ENCODE data around the gene MXD4. TPM values are rescaled to one million over a fixed set of nuclear protein-coding genes. Genes with fewer than 3 reads are reported as not detected.

MXD4 gene
- total and polyA plus RNA-seq, 2 of the 13 experiments (the other 11 are each of a cell fraction or from before 2014, with no cell fraction given): 29.0 to 31.3 TPM

DNA sequence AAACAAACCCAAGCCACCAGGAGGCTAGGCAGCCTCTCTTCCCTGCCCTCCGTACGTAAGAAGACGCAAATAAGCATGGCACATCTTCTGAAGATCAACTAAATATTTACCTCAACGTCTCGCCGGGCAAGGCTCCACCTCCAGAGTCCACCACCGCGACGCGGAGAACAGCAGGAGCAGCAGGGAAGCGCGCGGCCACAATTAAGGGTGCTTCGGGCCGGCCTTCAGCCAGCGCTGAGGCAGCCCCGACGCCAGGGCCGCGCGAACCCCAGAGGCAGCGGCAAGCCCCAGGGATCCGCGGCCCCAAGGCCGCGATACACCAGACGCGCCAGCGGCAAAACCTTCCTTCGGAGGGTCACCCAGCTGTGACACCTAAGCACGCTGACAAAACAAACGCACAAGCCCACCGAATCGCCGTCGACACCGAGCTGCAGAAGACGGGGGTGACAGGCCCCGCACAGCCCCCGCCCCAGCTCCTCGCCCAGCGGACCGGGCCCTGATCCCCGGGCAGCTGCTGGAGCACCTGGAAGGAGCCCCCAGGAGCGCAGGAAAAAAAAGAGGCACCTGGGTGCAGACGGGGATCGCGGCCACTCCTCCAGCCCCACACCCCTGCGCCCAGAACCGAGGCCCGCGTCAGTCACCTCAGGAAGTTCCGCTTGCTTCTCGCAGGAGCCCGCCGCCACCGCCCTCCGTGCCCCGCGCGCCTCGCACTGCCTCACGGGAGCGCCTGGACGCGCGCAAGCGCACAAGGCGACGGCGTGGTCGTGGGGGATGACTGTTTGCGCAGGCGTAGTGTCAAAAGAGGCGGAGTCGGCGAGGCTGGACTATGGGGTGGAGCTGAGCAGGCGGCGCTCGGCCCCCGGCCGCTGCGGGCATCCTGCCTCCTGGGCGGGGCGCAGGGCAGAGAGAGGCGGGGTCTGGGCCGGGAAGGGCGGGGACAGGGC, 20.2 kb downstream of the MXD4 start, which contains the start of the genes HAUS3 and POLN (continued):
- TF ChIP-seq ZNF788 (CRISPR knock-in tag; IDR thresholded peaks at IDR 0.05; ENCODE audit: borderline replicate concordance) (peak; percentile 57; the same call in 1 of the 2 replicates), ZNF850 (CRISPR knock-in tag; conservative IDR thresholded peaks at IDR 0.05) (no peak), ZNF235 (CRISPR knock-in tag; IDR thresholded peaks at IDR 0.05; ENCODE audit: borderline replicate concordance) (no peak), MATR3 (CRISPR knock-in tag; IDR thresholded peaks at IDR 0.05) (no peak), RXRA (CRISPR knock-in tag; IDR thresholded peaks at IDR 0.05) (peak; percentile 28; the same call in 1 of the 2 replicates), ZNF281 (CRISPR knock-in tag; IDR thresholded peaks at IDR 0.05; ENCODE audit: borderline replicate concordance) (0 out of 2 replicates have a peak, but pooled peaks have one; percentile 50), CAMTA2 (CRISPR knock-in tag; IDR thresholded peaks at IDR 0.05; ENCODE audit: borderline replicate concordance) (no peak; the same call in 1 of the 2 replicates), KDM3A (CRISPR knock-in tag; IDR thresholded peaks at IDR 0.05; ENCODE audit: low read depth) (peak; percentile 72; the same call in 1 of the 2 replicates), TRIM22 (IDR thresholded peaks at IDR 0.05) (no peak), ZNF557 (CRISPR knock-in tag; IDR thresholded peaks at IDR 0.05) (peak; percentile 54; the same call in 1 of the 2 replicates), ZNF687 (CRISPR knock-in tag; IDR thresholded peaks at IDR 0.05) (peak; percentile 94), ZBTB38 (CRISPR knock-in tag; IDR thresholded peaks at IDR 0.05) (peak; percentile 68), MTA1 (CRISPR knock-in tag; IDR thresholded peaks at IDR 0.05; ENCODE audit: borderline replicate concordance) (no peak; the same call in 1 of the 2 replicates), PHF8 (CRISPR knock-in tag; IDR thresholded peaks at IDR 0.05) (peak; percentile 91), GATAD1 (CRISPR knock-in tag; IDR thresholded peaks at IDR 0.05) (peak; percentile 92), ARID2 (CRISPR knock-in tag; IDR thresholded peaks at IDR 0.05; ENCODE audit: borderline replicate concordance) (no peak), PITX1 (CRISPR knock-in tag; IDR thresholded peaks at IDR 0.05) (0 out of 2 replicates have a peak, but pooled peaks have one; percentile 16), PAX8 (CRISPR knock-in tag; IDR thresholded peaks at IDR 0.05; ENCODE audit: borderline replicate concordance) (peak; percentile 39; the same call in 1 of the 2 replicates)
- TF ChIP-seq, protein P1, sequence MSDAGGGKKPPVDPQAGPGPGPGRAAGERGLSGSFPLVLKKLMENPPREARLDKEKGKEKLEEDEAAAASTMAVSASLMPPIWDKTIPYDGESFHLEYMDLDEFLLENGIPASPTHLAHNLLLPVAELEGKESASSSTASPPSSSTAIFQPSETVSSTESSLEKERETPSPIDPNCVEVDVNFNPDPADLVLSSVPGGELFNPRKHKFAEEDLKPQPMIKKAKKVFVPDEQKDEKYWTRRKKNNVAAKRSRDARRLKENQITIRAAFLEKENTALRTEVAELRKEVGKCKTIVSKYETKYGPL (CRISPR knock-in tag; IDR thresholded peaks at IDR 0.05): no peak

Data from HepG2 (cell line).